ENCODE data around the gene PLEKHO1.

PLEKHO1 gene

GRCh38 chr1:150149271-150150132, at the start of gene PLEKHO1:
PLEKHO1 (plus strand) TSS chr1:150149916; CDS start chr1:150150258, 342 bp downstream.
- TF ChIP-seq EGR1 (IDR thresholded peaks at IDR 0.05) (peak; percentile 72), MAX (IDR thresholded peaks at IDR 0.05) (peak; percentile 63), TEAD4 (IDR thresholded peaks at IDR 0.05) (no peak), RAD21 (IDR thresholded peaks at IDR 0.05; ENCODE audit: low read depth) (no peak), TAF1 (IDR thresholded peaks at IDR 0.05; ENCODE audit: low read depth) (no peak), REST (IDR thresholded peaks at IDR 0.05; ENCODE audit: low read depth) (no peak), FOXM1 (IDR thresholded peaks at IDR 0.05; ENCODE audit: borderline replicate concordance, low read depth) (no peak), CREB1 (IDR thresholded peaks at IDR 0.05; ENCODE audit: low read depth) (no peak), NFIC (IDR thresholded peaks at IDR 0.05) (no peak), YY1 (IDR thresholded peaks at IDR 0.05; ENCODE audit: low read depth) (no peak), USF1 (IDR thresholded peaks at IDR 0.05) (no peak), TCF12 (IDR thresholded peaks at IDR 0.05; ENCODE audit: low read depth) (no peak), EP300 (IDR thresholded peaks at IDR 0.05; ENCODE audit: borderline replicate concordance) (no peak; the same call in 1 of the 2 replicates), ZBTB7A (IDR thresholded peaks at IDR 0.05; ENCODE audit: low read depth) (peak; percentile 93), CEBPB (IDR thresholded peaks at IDR 0.05) (no peak; the same call in 1 of the 2 replicates)

GRCh38 chr1:150102986-150103385, 46.7 kb upstream of the PLEKHO1 start:
- TF ChIP-seq RAD21 (IDR thresholded peaks at IDR 0.05; ENCODE audit: low read depth): no peak
- TF ChIP-seq YY1 (IDR thresholded peaks at IDR 0.05; ENCODE audit: low read depth): no peak
- TF ChIP-seq TAF1 (IDR thresholded peaks at IDR 0.05; ENCODE audit: low read depth): no peak
- TF ChIP-seq USF1 (IDR thresholded peaks at IDR 0.05): no peak
- TF ChIP-seq NFIC (IDR thresholded peaks at IDR 0.05): no peak
- TF ChIP-seq CREB1 (IDR thresholded peaks at IDR 0.05; ENCODE audit: low read depth): no peak
- TF ChIP-seq ZBTB7A (IDR thresholded peaks at IDR 0.05; ENCODE audit: low read depth): no peak
- no peak for TF ChIP-seq MAX (IDR thresholded peaks at IDR 0.05)
- TF ChIP-seq TCF12 (IDR thresholded peaks at IDR 0.05; ENCODE audit: low read depth): no peak
- no peak for TF ChIP-seq CEBPB (IDR thresholded peaks at IDR 0.05)
- TF ChIP-seq FOXM1 (IDR thresholded peaks at IDR 0.05; ENCODE audit: borderline replicate concordance, low read depth): no peak
- TF ChIP-seq EGR1 (IDR thresholded peaks at IDR 0.05): no peak
- no peak for TF ChIP-seq REST (IDR thresholded peaks at IDR 0.05; ENCODE audit: low read depth)
- no peak for TF ChIP-seq TEAD4 (IDR thresholded peaks at IDR 0.05)
- TF ChIP-seq EP300 (IDR thresholded peaks at IDR 0.05; ENCODE audit: borderline replicate concordance): no peak

GRCh38 chr1:150106341-150106740, 43.4 kb upstream of the PLEKHO1 start:
- no peak for TF ChIP-seq YY1 (IDR thresholded peaks at IDR 0.05; ENCODE audit: low read depth)
- no peak for TF ChIP-seq USF1 (IDR thresholded peaks at IDR 0.05)
- no peak for TF ChIP-seq MAX (IDR thresholded peaks at IDR 0.05)
- TF ChIP-seq TEAD4 (IDR thresholded peaks at IDR 0.05): no peak
- no peak for TF ChIP-seq TAF1 (IDR thresholded peaks at IDR 0.05; ENCODE audit: low read depth)
- no peak for TF ChIP-seq TCF12 (IDR thresholded peaks at IDR 0.05; ENCODE audit: low read depth)
- TF ChIP-seq EGR1 (IDR thresholded peaks at IDR 0.05): no peak
- TF ChIP-seq ZBTB7A (IDR thresholded peaks at IDR 0.05; ENCODE audit: low read depth): no peak
- no peak for TF ChIP-seq FOXM1 (IDR thresholded peaks at IDR 0.05; ENCODE audit: borderline replicate concordance, low read depth)
- no peak for TF ChIP-seq CEBPB (IDR thresholded peaks at IDR 0.05)
- TF ChIP-seq RAD21 (IDR thresholded peaks at IDR 0.05; ENCODE audit: low read depth): no peak

- TF ChIP-seq NFIC (IDR thresholded peaks at IDR 0.05) (no peak), CREB1 (IDR thresholded peaks at IDR 0.05; ENCODE audit: low read depth) (no peak), RAD21 (IDR thresholded peaks at IDR 0.05; ENCODE audit: low read depth) (no peak), MAX (IDR thresholded peaks at IDR 0.05) (no peak)
These were observed 40.1 kb upstream of the PLEKHO1 start for GRCh38 chr1:150109586-150109985.
